Tracheal epithelial cell (primary cell): ENCODE measurements around the gene CFHR5. TPM values are rescaled to one million over a fixed set of nuclear protein-coding genes. Genes with fewer than 3 reads are reported as not detected.

Source experiments
- total RNA-seq: library from RNA; depleted of rRNA; stranded (reverse); fragments of >200 nt; gene quantifications from 2 replicates; pipeline ENCODE4 v1.2.1, GENCODE V29; 2014

CFHR5 gene
- not detected in 2 replicates for total RNA-seq

GRCh38 chr1:196977278-196977677 lies at the start of gene CFHR5:
Gene CFHR5 (plus strand): TSS chr1:196977556. CDS start chr1:196977665, 109 bp downstream.

GRCh38 chr1:196943568-196943967 lies 33.8 kb upstream of the CFHR5 start, which contains the start of gene CFHR2:
Gene CFHR2 (plus strand): TSS chr1:196943738. CDS start chr1:196943881, 143 bp downstream.

Other genes with a start within 250 kb of the CFHR5 start
- not detected in 2 replicates for gene CFHR3, start 202.7 kb upstream of the CFHR5 start, total RNA-seq
- not detected in 2 replicates for gene CFHR1, start 157.8 kb upstream of the CFHR5 start, total RNA-seq
- gene CFHR4, start 89.5 kb upstream of the CFHR5 start, total RNA-seq = not detected in 2 replicates
- gene CFHR2, start 33.8 kb upstream of the CFHR5 start, total RNA-seq = not detected in 2 replicates
- gene F13B, start 89.7 kb downstream of the CFHR5 start, total RNA-seq = not detected in 2 replicates
- 1.1 and 2.2 TPM in 2 replicates for gene ASPM, start 169.1 kb downstream of the CFHR5 start, total RNA-seq
- 11.3 and 19.6 TPM in 2 replicates for gene ZBTB41, start 223.7 kb downstream of the CFHR5 start, total RNA-seq